ENCODE results near the gene PLA2G5. TPM values are rescaled to one million over a fixed set of nuclear protein-coding genes. Genes with fewer than 3 reads are reported as not detected.
"Not testable (repeated sequence)": the region's sequence is repeated elsewhere in the genome, so short reads cannot be mapped to it uniquely, and the experiment has no call there.

PLA2G5 gene
- total RNA-seq, 4 donors from 2014 or later, result 0.60 to 14.5 (median 3.0) TPM

DNA sequence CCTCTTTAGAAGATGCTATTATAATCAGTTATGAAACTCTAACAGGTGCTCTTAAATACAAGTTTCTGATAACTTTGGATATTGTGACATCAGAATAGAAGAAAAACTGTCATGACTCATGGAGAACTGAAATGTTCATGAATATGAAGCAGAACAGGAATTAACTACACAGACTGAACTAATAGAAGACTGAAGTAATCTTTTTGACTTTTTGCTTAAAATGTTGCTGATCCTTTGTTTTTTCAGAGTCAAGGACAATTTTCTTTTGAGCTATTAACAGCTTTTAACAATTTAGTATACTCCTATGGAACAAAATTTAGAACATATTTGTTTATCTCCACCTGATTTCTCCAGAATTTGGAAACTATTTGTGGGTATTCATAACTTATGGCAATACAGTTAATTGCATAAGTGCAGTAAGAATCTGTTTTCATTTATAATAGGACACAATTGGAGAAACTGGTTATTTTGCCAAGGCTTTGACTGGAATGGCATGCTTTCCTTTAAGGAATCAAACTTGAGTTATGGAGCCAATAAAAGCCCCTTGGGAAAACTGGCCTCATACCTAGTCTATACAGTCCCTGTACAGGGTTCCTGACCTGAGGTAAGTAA is 18.7 kb upstream of the PLA2G5 start:
- TF ChIP-seq, protein P1, sequence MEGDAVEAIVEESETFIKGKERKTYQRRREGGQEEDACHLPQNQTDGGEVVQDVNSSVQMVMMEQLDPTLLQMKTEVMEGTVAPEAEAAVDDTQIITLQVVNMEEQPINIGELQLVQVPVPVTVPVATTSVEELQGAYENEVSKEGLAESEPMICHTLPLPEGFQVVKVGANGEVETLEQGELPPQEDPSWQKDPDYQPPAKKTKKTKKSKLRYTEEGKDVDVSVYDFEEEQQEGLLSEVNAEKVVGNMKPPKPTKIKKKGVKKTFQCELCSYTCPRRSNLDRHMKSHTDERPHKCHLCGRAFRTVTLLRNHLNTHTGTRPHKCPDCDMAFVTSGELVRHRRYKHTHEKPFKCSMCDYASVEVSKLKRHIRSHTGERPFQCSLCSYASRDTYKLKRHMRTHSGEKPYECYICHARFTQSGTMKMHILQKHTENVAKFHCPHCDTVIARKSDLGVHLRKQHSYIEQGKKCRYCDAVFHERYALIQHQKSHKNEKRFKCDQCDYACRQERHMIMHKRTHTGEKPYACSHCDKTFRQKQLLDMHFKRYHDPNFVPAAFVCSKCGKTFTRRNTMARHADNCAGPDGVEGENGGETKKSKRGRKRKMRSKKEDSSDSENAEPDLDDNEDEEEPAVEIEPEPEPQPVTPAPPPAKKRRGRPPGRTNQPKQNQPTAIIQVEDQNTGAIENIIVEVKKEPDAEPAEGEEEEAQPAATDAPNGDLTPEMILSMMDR (IDR thresholded peaks at IDR 0.05), result no peak
- ATAC-seq (ENCODE audit: low FRiP score), result no peak
- no peak for DNase-seq (ENCODE audit: low spot score)

DNA sequence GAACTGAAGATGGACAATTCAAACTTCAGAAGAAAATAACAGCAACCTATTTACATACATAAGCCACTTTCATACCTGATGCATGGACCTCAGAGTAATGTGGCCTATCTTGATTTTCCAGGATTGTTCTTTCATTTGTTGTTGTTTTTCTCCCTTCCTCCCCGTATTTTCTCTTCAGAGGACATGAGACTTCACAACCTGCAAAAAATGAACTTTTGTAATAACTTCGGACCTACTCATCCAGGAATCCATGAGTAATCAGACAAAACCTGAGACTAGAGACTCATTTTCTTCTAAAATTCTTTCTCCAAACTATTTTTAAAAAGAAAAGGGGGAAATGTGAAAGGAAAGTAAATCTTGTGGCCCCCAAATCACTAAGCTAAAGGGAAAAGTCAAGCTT is 17.6 kb upstream of the PLA2G5 start:
- TF ChIP-seq, protein P1 (IDR thresholded peaks at IDR 0.05), result no peak
- no peak for ATAC-seq (ENCODE audit: low FRiP score)
- DNase-seq (ENCODE audit: low spot score), result no peak

DNA sequence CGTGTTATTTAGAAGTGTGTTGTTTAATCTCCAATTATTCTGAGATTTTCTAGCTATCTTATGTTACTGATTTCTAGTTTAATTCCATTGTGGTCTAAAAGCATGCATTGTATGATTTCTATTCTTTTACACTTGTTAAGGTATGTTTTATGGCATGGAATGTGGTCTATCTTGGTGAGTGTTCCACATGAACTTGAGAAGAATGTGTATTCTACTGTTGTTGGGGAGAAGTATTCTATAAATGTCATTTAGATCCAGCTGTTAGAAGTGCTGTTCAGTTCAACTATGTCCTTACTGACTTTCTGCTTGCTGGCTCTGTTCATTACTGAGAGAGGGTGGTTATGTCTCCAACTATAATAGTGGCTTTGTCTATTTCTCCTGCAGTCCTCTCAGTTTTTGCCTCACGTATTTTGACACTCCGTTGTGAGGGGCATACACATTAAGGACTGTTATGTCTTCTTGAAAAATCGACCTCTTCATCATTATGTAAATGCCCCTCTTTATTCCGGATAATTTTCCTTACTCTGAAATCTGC is 12.0 kb upstream of the PLA2G5 start:
- ATAC-seq (ENCODE audit: low FRiP score) (no peak), DNase-seq (ENCODE audit: low spot score) (no peak)
- TF ChIP-seq, protein P1 (IDR thresholded peaks at IDR 0.05), result no peak

DNA sequence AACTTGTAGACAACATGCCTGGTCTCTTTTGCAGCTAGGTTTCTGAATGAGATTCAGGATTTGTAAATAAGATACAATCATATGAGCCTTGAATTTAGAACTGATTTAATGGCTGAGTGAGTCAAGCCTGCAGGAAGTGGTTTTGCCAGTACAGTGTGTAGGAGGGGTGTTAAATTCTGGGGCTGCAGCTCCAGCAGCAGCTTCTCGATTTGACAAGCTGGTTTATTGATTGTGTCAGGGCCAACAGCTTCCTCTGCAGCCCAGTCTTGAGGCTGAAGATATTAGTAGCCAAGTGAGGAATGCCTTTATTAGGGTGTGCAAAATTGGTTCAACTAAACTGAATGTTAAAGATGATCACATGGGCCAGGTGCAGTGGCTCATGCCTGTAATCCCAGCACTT is 11.5 kb upstream of the PLA2G5 start:
- DNase-seq (ENCODE audit: low spot score) (no peak), ATAC-seq (ENCODE audit: low FRiP score) (no peak)
- TF ChIP-seq, protein P1 (IDR thresholded peaks at IDR 0.05), result no peak

DNA sequence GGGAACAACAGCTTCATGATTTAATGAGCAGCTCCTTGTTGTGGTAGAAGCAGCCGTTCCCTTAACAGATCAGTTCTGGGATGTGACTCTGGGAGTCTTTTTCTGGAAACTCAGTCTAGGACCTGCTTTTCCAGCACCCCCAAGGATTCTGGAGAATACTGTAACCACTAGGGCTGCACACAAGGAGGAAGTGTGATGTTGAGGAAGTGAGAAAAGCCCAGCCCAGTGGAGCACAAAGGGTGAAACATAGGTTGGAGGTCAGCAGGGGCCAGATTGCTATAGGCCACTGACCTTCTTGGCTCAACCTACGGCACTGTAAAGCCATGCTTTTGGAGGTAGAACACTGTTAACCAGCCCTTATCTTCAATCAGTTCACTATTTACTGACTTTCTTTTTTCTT is 10.1 kb upstream of the PLA2G5 start:
- ATAC-seq (ENCODE audit: low FRiP score), result no peak
- TF ChIP-seq, protein P1 (IDR thresholded peaks at IDR 0.05), result no peak

DNA sequence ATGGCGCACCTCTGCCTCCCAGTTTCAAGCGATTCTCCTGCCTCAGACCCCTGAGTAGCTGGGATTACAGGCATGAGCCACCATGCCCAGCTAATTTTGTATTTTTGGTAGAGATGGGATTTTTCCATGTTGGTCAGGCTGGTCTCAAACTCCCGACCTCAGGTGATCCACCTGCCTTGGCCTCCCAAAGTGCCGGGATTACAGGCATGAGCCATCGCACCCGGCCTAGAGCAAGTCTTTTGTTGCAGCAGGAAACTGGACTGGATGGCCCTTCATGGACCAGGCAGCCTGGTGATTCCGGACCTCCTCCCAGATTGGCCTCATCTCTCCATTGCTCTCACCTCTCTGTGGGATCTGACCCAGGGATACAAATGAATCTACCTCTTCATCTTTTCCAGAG is 9.2 kb upstream of the PLA2G5 start:
- DNase-seq (ENCODE audit: low spot score); ATAC-seq (ENCODE audit: low FRiP score): not testable (repeated sequence)

More for the DNA sequence above, 10.1 kb upstream of the PLA2G5 start:
- DNase-seq (ENCODE audit: low spot score), result no peak

DNA sequence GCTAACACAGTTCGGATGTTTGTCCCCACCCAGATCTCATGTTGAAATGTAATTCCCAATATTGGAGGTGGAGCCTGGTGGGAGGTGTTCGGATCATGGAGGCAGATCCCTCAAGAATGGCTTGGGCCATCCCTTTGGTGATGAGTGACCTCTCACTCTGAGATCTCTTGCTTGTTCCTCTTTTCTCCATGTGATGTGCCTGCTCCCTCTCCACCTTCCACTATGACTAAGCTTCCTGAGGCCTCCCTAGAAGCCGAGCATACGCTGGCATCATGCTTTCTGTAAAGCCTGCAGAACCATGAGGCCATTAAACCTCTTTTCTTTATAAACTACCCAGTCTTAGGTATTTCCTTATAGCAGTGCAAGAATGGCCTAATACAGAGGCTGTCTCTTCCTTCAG is 8.1 kb upstream of the PLA2G5 start:
- ATAC-seq (ENCODE audit: low FRiP score), result no peak
- TF ChIP-seq, protein P1 (IDR thresholded peaks at IDR 0.05), result no peak
- DNase-seq (ENCODE audit: low spot score), result no peak
